ENCODE data around the gene LTBP2.
A peak's percentile ranks its signal among the peaks of the same experiment; 100 is the strongest.

Gene LTBP2

GRCh38 chr14:74609721-74610120, 2.3 kb downstream of the LTBP2 start:
- TF ChIP-seq ZBTB7A (IDR thresholded peaks at IDR 0.05; ENCODE audit: low read depth): no peak
- no peak for TF ChIP-seq EP300 (IDR thresholded peaks at IDR 0.05; ENCODE audit: borderline replicate concordance)
- TF ChIP-seq, protein P1, sequence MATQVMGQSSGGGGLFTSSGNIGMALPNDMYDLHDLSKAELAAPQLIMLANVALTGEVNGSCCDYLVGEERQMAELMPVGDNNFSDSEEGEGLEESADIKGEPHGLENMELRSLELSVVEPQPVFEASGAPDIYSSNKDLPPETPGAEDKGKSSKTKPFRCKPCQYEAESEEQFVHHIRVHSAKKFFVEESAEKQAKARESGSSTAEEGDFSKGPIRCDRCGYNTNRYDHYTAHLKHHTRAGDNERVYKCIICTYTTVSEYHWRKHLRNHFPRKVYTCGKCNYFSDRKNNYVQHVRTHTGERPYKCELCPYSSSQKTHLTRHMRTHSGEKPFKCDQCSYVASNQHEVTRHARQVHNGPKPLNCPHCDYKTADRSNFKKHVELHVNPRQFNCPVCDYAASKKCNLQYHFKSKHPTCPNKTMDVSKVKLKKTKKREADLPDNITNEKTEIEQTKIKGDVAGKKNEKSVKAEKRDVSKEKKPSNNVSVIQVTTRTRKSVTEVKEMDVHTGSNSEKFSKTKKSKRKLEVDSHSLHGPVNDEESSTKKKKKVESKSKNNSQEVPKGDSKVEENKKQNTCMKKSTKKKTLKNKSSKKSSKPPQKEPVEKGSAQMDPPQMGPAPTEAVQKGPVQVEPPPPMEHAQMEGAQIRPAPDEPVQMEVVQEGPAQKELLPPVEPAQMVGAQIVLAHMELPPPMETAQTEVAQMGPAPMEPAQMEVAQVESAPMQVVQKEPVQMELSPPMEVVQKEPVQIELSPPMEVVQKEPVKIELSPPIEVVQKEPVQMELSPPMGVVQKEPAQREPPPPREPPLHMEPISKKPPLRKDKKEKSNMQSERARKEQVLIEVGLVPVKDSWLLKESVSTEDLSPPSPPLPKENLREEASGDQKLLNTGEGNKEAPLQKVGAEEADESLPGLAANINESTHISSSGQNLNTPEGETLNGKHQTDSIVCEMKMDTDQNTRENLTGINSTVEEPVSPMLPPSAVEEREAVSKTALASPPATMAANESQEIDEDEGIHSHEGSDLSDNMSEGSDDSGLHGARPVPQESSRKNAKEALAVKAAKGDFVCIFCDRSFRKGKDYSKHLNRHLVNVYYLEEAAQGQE (IDR thresholded peaks at IDR 0.05; ENCODE audit: low read depth): no peak

DNA sequence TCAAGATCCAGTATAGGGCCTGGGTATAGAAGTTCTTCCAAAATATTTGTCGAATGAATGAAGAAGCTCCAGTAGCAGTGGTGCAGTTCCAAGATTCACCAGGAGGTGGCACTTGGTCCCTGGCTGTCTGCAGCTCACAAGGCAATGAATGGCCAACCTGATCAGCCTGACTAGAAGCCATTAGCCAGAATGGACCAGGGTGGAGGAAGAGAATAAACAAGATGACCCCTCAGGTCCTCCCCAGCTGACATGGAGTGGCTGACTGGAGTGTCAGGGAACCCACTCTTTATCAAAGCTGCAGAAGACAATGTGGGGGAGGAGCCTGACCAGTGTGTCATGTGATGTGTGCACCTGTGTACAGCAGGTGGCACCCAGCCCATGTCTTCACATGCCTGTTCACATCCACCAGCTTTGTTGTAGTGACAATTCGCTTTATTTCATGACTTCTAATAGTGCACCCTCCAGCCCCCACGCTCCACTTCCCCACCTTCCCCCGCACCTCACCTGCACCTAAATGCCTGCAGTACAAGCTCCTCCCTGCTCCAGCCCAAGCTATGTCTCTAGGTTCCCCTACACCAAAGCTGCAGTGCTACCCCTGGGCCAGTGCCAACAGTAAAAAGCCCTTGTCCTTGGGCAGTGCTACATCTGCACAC, 3.0 kb downstream of the LTBP2 start:
- TF ChIP-seq RAD21 (IDR thresholded peaks at IDR 0.05; ENCODE audit: low read depth) (peak; percentile 93), EP300 (IDR thresholded peaks at IDR 0.05; ENCODE audit: borderline replicate concordance) (no peak), USF1 (IDR thresholded peaks at IDR 0.05) (peak; percentile 88)

- TF ChIP-seq CREB1 (IDR thresholded peaks at IDR 0.05; ENCODE audit: low read depth): no peak
- TF ChIP-seq, protein P2, sequence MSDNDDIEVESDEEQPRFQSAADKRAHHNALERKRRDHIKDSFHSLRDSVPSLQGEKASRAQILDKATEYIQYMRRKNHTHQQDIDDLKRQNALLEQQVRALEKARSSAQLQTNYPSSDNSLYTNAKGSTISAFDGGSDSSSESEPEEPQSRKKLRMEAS (IDR thresholded peaks at IDR 0.05): no peak
- no peak for TF ChIP-seq USF1 (IDR thresholded peaks at IDR 0.05)
- TF ChIP-seq YY1 (IDR thresholded peaks at IDR 0.05; ENCODE audit: low read depth): no peak
- TF ChIP-seq EP300 (IDR thresholded peaks at IDR 0.05; ENCODE audit: borderline replicate concordance): no peak
- no peak for TF ChIP-seq EGR1 (IDR thresholded peaks at IDR 0.05)
- no peak for TF ChIP-seq ZBTB7A (IDR thresholded peaks at IDR 0.05; ENCODE audit: low read depth)
- no peak for TF ChIP-seq CEBPB (IDR thresholded peaks at IDR 0.05)
Observed at GRCh38 chr14:74606727-74607126, 5.3 kb downstream of the LTBP2 start.

- TF ChIP-seq NFIC (IDR thresholded peaks at IDR 0.05): no peak
- TF ChIP-seq, protein P1 (IDR thresholded peaks at IDR 0.05; ENCODE audit: low read depth): no peak
Observed at GRCh38 chr14:74605531-74606223, 6.4 kb downstream of the LTBP2 start.

DNA sequence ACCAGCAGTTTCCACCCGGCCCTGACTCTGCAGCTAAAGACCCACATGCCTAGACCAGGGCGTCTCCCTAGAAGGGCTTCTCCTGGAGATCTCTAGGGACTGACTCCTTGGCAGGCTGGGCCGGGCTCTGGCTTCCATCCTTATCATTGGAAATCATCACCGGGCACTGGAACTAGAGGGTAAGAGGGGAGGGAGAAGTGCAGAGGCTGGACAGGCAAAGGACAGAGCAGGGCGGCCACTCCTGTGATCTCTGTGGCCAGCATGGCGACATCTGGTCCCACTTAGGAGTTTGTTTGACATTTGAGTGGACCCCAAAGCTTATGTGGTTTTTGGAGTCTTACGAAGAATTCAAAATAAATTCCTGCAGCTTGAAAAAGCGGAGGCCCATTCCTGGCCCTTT, 7.1 kb downstream of the LTBP2 start:
- TF ChIP-seq USF1 (IDR thresholded peaks at IDR 0.05) (no peak), CREB1 (IDR thresholded peaks at IDR 0.05; ENCODE audit: low read depth) (no peak), RAD21 (IDR thresholded peaks at IDR 0.05; ENCODE audit: low read depth) (no peak), NFIC (IDR thresholded peaks at IDR 0.05) (no peak), TAF1 (IDR thresholded peaks at IDR 0.05; ENCODE audit: low read depth) (no peak), TCF12 (IDR thresholded peaks at IDR 0.05; ENCODE audit: low read depth) (no peak), EP300 (IDR thresholded peaks at IDR 0.05; ENCODE audit: borderline replicate concordance) (no peak)
- TF ChIP-seq, protein P1 (IDR thresholded peaks at IDR 0.05; ENCODE audit: low read depth): no peak
- TF ChIP-seq, protein P2 (IDR thresholded peaks at IDR 0.05): no peak
